Measurements from ENCODE around the gene SUPT20HL1.
A peak's percentile ranks its signal among the peaks of the same experiment; 100 is the strongest.
"Not testable (repeated sequence)": the region's sequence is repeated elsewhere in the genome, so short reads cannot be mapped to it uniquely, and the experiment has no call there.

SUPT20HL1 gene

GRCh38 chrX:24363432-24364181 lies 3.2 kb downstream of the SUPT20HL1 start:
- not testable (repeated sequence) for DNase-seq (ENCODE audit: low read depth)

- no peak for DNase-seq (ENCODE audit: low read depth)
Measured at GRCh38 chrX:24364326-24364725, 3.9 kb downstream of the SUPT20HL1 start.

GRCh38 chrX:24364851-24365538 lies 4.6 kb downstream of the SUPT20HL1 start:
- no peak for DNase-seq (ENCODE audit: low read depth)

GRCh38 chrX:24366762-24367400 lies 6.4 kb downstream of the SUPT20HL1 start:
- DNase-seq (ENCODE audit: low read depth): not testable (repeated sequence)

GRCh38 chrX:24369816-24370215 lies 9.4 kb downstream of the SUPT20HL1 start:
- no peak for DNase-seq (ENCODE audit: low read depth)

- peak; percentile 64 for DNase-seq (ENCODE audit: low read depth)
Measured at GRCh38 chrX:24371391-24371972, 11.0 kb downstream of the SUPT20HL1 start.

GRCh38 chrX:24372021-24372763 lies 11.8 kb downstream of the SUPT20HL1 start:
- no peak for DNase-seq (ENCODE audit: low read depth)

- DNase-seq (ENCODE audit: low read depth): no peak
Measured at GRCh38 chrX:24375600-24376131, 15.2 kb downstream of the SUPT20HL1 start.

GRCh38 chrX:24376403-24376802 lies 16.0 kb downstream of the SUPT20HL1 start:
- DNase-seq (ENCODE audit: low read depth): no peak

GRCh38 chrX:24377195-24377594 lies 16.8 kb downstream of the SUPT20HL1 start:
- no peak for DNase-seq (ENCODE audit: low read depth)

- DNase-seq (ENCODE audit: low read depth): no peak
Measured at GRCh38 chrX:24377911-24378468, 17.6 kb downstream of the SUPT20HL1 start.

- DNase-seq (ENCODE audit: low read depth): no peak
Measured at GRCh38 chrX:24378706-24379105, 18.3 kb downstream of the SUPT20HL1 start.

- DNase-seq (ENCODE audit: low read depth): no peak
Measured at GRCh38 chrX:24380262-24381187, 20.1 kb downstream of the SUPT20HL1 start.

GRCh38 chrX:24382315-24382714 lies 21.9 kb downstream of the SUPT20HL1 start:
- DNase-seq (ENCODE audit: low read depth): not testable (repeated sequence)

- DNase-seq (ENCODE audit: low read depth): no peak
Measured at GRCh38 chrX:24387724-24388123, 27.3 kb downstream of the SUPT20HL1 start.

- DNase-seq (ENCODE audit: low read depth): no peak
Measured at GRCh38 chrX:24391389-24391788, 30.9 kb downstream of the SUPT20HL1 start.

GRCh38 chrX:24391843-24392242 lies 31.4 kb downstream of the SUPT20HL1 start:
- DNase-seq (ENCODE audit: low read depth): no peak

GRCh38 chrX:24392709-24393108 lies 32.3 kb downstream of the SUPT20HL1 start:
- no peak for DNase-seq (ENCODE audit: low read depth)

GRCh38 chrX:24395775-24396174 lies 35.3 kb downstream of the SUPT20HL1 start:
- DNase-seq (ENCODE audit: low read depth): peak; percentile 69

- DNase-seq (ENCODE audit: low read depth): no peak
Measured at GRCh38 chrX:24396236-24396930, 35.9 kb downstream of the SUPT20HL1 start.
